Spleen (tissue), 11 donors: ENCODE measurements around the gene MOB1B. TPM values are rescaled to one million over a fixed set of nuclear protein-coding genes. Genes with fewer than 3 reads are reported as not detected.

Source experiments
- DNase-seq: peaks from one replicate; pipeline ENCODE4 v3.0.0-alpha.2; 2020
- H3K27ac ChIP-seq, 8 donors: fragments of 200-600 bp; sonication (generic) in 7 of 8; 1 replicate in 4 of 8; 2 replicates in 4 of 8; pipeline versions ENCODE4 v1.5.0 to v1.8.0; 2016 to 2021; ENCODE audit warnings: inconsistent platforms in 4 of 8, mild to moderate bottlenecking in 4 of 8, moderate library complexity in 1 of 8
- H3K27me3 ChIP-seq, 7 donors: fragments of 200-600 bp; sonication (generic) in 6 of 7; replicated peaks in 1 of 7; 1 replicate in 4 of 7; 2 replicates in 3 of 7; pipeline versions ENCODE4 v1.5.0 to v1.8.0; 2016 to 2021; ENCODE audit warnings: inconsistent platforms in 3 of 7, mild to moderate bottlenecking in 1 of 7
- H3K36me3 ChIP-seq, 6 donors: fragments of 200-600 bp; sonication (generic) in 5 of 6; 1 replicate in 4 of 6; 2 replicates in 2 of 6; pipeline versions ENCODE4 v1.5.0 to v1.8.0; 2016 to 2021; ENCODE audit warnings: inconsistent platforms in 2 of 6
- H3K4me1 ChIP-seq, 6 donors: fragments of 200-600 bp; sonication (generic) in 5 of 6; 1 replicate in 3 of 6; 2 replicates in 3 of 6; pipeline versions ENCODE4 v1.5.0 to v1.8.0; 2016 to 2021; ENCODE audit warnings: inconsistent platforms in 3 of 6
- H3K4me3 ChIP-seq, 8 donors: fragments of 200-600 bp; sonication (generic) in 7 of 8; 1 replicate in 4 of 8; 2 replicates in 4 of 8; pipeline versions ENCODE4 v1.5.0 to v1.8.0; 2016 to 2021; ENCODE audit warnings: inconsistent platforms in 4 of 8, mild to moderate bottlenecking in 4 of 8, moderate library complexity in 2 of 8
- H3K9me3 ChIP-seq, 8 donors: fragments of 200-600 bp; sonication (generic) in 7 of 8; 1 replicate in 4 of 8; 2 replicates in 4 of 8; pipeline versions ENCODE4 v1.5.0 to v1.8.0; 2016 to 2021; ENCODE audit warnings: inconsistent platforms in 4 of 8
- CTCF ChIP-seq, 11 experiments: fragments of 200-600 bp in 7 of 11; fragments of 450-650 bp in 4 of 11; sonication (generic) in 4 of 11; IDR thresholded peaks in 8 of 11; conservative IDR thresholded peaks in 3 of 11; 1 replicate in 7 of 11; 2 replicates in 4 of 11; pipeline versions ENCODE4 v1.4.0 to v1.8.0; 2016 to 2021; ENCODE audit warnings: antibody characterized with exemption in 11 of 11, inconsistent platforms in 4 of 11, mild to moderate bottlenecking in 1 of 11
- POLR2A ChIP-seq, 3 donors: fragments of 450-650 bp; IDR thresholded peaks; one replicate each; pipeline ENCODE4 v1.5.1; 2017; ENCODE audit warnings: antibody characterized with exemption in 3 of 3, mild to moderate bottlenecking in 1 of 3
- POLR2AphosphoS5 ChIP-seq, 3 donors: sonication (generic); formaldehyde crosslinking; IDR thresholded peaks; one replicate each; pipeline ENCODE4 v1.5.1; 2017; ENCODE audit warnings: antibody characterized with exemption in 3 of 3
- WGBS, 5 donors: extraction: QIAGEN DNeasy Blood & Tissue Kit in 3 of 5; methylation state at CpG; one replicate each; pipeline versions ENCODE4 v1.1.5 to v1.1.7; 2013 to 2018; 5-methylcytosine and 5-hydroxymethylcytosine counted together
- intact Hi-C: fragments of 100-400 bp; cut with DNase I; formaldehyde crosslinking; loops from one replicate; pipeline ENCODE4 v1.15.0; 2023; ENCODE audit warnings: low total_unique reads
- polyA plus RNA-seq, 3 donors: library from polyadenylated mRNA; stranded (reverse); fragments of 200-250 nt; gene quantifications; one replicate each; pipeline ENCODE4 v1.2.1, GENCODE V29; 2013
- total RNA-seq, 7 donors: library from RNA; depleted of rRNA in 3 of 7; stranded (reverse); fragments of >200 nt in 3 of 7; fragmentation: NEBNext Ultra II Directional in 4 of 7; extraction: Animal tissue kit (Norgen Biotek cat#: 25700) in 4 of 7; gene quantifications; one replicate each; pipeline versions ENCODE4 v1.1.0 to v1.2.1, GENCODE V29; 2016 to 2021
- donor health status: healthy with polysubstance abuse.
- donor health status: DM: no; HTN: no; CAD: no; lungs with moderate emphysema.
- donor health status: DM: no; HTN: no; CAD: no.
- donor health status: Bipolar disorder and iron deficiency.
- donor health status: healthy.
- donor health status: DM: no; HTN: no; CAD: no.
- donor health status: DM: yes; HTN: yes; CAD: no.

The MOB1B gene
- total and polyA plus RNA-seq, 10 donors, result 3.5 to 29.6 (median 22.7) TPM

- H3K27ac ChIP-seq, result peak overlapping the region; percentile 30 to 91 (median 84)
- peaks cover 0 to 14% (median 3%) of the 10 kb centered on the region in 6 donors for H3K36me3 ChIP-seq
- peaks cover 7 to 33% (median 22%) of the 10 kb centered on the region in 6 donors for H3K4me1 ChIP-seq
- no peaks in the 10 kb centered on the region for H3K27me3 ChIP-seq
- WGBS, 5 donors, result 24 to 38% (median 27%) methylated on average over 8 of the region's 8 CpGs
- TF ChIP-seq POLR2AphosphoS5 (IDR thresholded peaks at IDR 0.05), result no peak
- no peak for TF ChIP-seq CTCF (IDR thresholded peaks at IDR 0.05 in 8 of 11, conservative IDR thresholded peaks at IDR 0.05 in 3 of 11)
- no peak for TF ChIP-seq POLR2A (IDR thresholded peaks at IDR 0.05)
- H3K4me3 ChIP-seq, result peak overlapping the region; percentile 74 to 92 (median 78)
- DNase-seq, result no peak
- no peaks in the 10 kb centered on the region for H3K9me3 ChIP-seq
- intact Hi-C loops, result loop anchor here (5.0 kb wide), 1 partner anchor 91 kb away; the partner anchor contains the start of gene DCK
Observed at GRCh38 chr4:70901607-70901983, 574 bp upstream of the MOB1B start.

GRCh38 chr4:70902577-70903290, 565 bp downstream of the MOB1B start:
- intact Hi-C loops, result loop anchor here (5.0 kb wide), 1 partner anchor 90 kb away; the partner anchor contains the start of gene DCK
- 0 to 1% (median 1%) methylated on average over 9 to 48 of the region's 48 CpGs for WGBS, 5 donors
- no peak for DNase-seq

DNA sequence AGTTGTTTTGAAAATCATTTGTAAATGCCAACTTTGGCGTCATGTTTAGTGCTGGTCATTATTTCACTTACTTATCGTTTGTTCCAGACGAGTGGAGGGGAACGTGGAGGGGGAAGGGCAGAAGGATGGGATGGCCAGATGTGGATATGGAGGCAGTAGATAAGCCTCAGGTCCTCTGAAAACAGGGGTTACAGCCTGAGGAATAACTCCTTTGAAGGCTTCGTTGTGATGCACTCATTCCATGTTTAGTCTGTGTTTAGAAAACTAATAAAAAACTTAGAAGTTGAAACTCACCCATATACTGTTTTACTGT, 1.1 kb downstream of the MOB1B start:
- Histone ChIP-seq H3K9me3 (no peaks in the 10 kb centered on the region), H3K4me3 (peak overlapping the region; percentile 74 to 92 (median 78)), H3K36me3 (peaks cover 0 to 17% (median 3%) of the 10 kb centered on the region in 6 donors), H3K4me1 (peaks cover 7 to 39% (median 22%) of the 10 kb centered on the region in 6 donors), H3K27me3 (no peaks in the 10 kb centered on the region), H3K27ac (peak overlapping the region in 7 of 8 donors; percentile 84 to 91 (median 85))
- 2 to 6% (median 3%) methylated on average over 5 of the region's 5 CpGs for whole genome bisulfite sequencing, 5 donors
- DNase-seq, result no peak
- intact Hi-C loops, result loop anchor here (5.0 kb wide), 1 partner anchor 89 kb away; the partner anchor contains the start of gene DCK
- no peak for TF ChIP-seq CTCF (IDR thresholded peaks at IDR 0.05 in 8 of 11, conservative IDR thresholded peaks at IDR 0.05 in 3 of 11)
- no peak for TF ChIP-seq POLR2AphosphoS5 (IDR thresholded peaks at IDR 0.05)
- no peak for TF ChIP-seq POLR2A (IDR thresholded peaks at IDR 0.05)

More at GRCh38 chr4:70902577-70903290, 565 bp downstream of the MOB1B start:
- peak overlapping the region; percentile 74 to 92 (median 78) for H3K4me3 ChIP-seq
- H3K36me3 ChIP-seq, result peaks cover 0 to 17% (median 3%) of the 10 kb centered on the region in 6 donors
- peak overlapping the region; percentile 30 to 91 (median 84) for H3K27ac ChIP-seq
- no peaks in the 10 kb centered on the region for H3K9me3 ChIP-seq
- TF ChIP-seq CTCF (IDR thresholded peaks at IDR 0.05 in 8 of 11, conservative IDR thresholded peaks at IDR 0.05 in 3 of 11) (peak in 2 of 11 experiments; percentile 13 to 17), POLR2AphosphoS5 (IDR thresholded peaks at IDR 0.05) (no peak), POLR2A (IDR thresholded peaks at IDR 0.05) (no peak)
- H3K4me1 ChIP-seq, result peaks cover 7 to 39% (median 22%) of the 10 kb centered on the region in 6 donors
- H3K27me3 ChIP-seq, result no peaks in the 10 kb centered on the region

DNA sequence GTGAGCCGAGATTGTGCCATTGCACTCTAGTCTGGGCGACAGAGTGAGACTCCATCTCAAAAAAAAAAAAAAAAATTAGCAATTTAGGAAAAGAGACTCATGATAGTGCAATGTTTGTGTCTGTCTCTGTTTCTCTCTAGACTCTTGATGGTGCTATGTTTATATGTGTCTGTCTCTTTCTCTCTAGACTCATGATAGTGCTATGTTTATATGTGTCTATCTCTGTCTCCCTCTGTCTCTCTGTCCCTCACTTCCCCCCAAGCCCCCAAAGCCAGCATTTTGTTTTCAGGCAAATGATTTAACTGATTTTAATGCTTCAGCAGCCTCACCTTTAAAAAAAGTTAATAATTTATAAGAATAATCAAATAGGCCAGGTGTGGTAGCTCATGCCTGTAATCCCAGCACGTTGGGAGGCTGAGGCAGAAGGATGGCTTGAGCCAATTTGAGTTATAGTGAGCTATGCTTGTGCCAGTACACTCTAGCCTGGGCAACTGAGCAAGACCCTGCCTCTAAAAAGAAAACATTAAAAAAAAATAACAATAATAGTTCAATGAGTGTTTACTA, 6.9 kb downstream of the MOB1B start:
- DNase-seq, result no peak
- Histone ChIP-seq H3K36me3 (peaks cover 0 to 22% (median 5%) of the 10 kb centered on the region in 6 donors), H3K4me1 (peaks cover 0 to 19% (median 4%) of the 10 kb centered on the region in 6 donors), H3K27me3 (no peaks in the 10 kb centered on the region), H3K4me3 (no peak overlapping the region), H3K27ac (no peak overlapping the region), H3K9me3 (no peaks in the 10 kb centered on the region)
- intact Hi-C loops, result no loop called here
- 84 to 95% (median 85%) methylated on average over 2 to 3 of the region's 3 CpGs for WGBS, 5 donors
- TF ChIP-seq POLR2A (IDR thresholded peaks at IDR 0.05) (no peak), CTCF (IDR thresholded peaks at IDR 0.05 in 8 of 11, conservative IDR thresholded peaks at IDR 0.05 in 3 of 11) (no peak), POLR2AphosphoS5 (IDR thresholded peaks at IDR 0.05) (no peak)
